NCI-H2196 (cell line): ENCODE data around the gene TMC4.
"Not testable (repeated sequence)": the region's sequence is repeated elsewhere in the genome, so short reads cannot be mapped to it uniquely, and the experiment has no call there.

Experiments
- DNase-seq: peaks from one replicate; lab custom pipeline; 2025; ENCODE audit not compliant: unreplicated experiment; lab: John Stamatoyannopoulos, UW

Gene TMC4

DNA sequence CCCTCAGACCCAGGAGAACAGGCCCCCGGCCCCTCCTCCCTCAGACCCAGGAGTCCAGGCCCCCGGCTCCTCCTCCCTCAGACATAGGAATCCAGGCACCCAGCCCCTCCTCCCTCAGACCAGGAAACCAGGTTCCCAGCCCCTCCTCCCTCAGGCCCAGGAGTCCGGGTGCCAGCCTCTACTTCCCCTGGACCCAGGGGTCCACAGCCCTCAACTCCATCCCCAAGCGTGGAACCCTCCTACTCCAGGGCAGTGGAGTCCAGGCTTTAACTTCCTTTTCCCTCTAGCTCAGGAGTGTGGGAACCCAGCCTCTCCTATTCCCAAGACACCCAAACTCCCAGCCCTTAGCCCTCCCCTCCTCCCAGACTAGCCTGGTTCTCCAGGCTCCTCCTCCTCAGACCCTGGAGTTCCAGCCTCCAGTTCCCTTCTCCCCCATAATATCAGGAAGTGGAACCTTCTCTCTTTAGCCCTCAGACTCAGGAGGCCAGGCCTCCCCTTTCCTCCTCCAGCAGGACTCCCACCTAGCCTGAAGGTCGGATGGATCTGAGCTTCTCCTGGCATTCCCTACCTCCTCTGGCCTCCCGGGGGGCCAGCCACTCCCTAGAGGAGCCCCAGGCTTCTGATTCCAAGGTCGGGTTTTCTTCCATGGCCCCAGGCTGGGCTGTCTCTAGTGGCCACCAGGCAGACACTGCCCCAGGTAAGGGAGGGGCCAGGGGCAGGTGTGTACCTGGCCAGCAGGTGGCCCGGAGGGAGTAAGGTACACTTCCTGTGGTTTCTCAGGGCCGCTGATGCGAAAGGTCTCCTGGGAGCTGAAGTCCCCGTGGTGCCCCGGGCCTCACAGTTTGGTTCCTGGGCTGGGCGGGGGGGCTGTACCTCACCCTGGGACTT is at the start of gene TMC4:
TSS of gene TMC4 (minus strand) at position 690 of the 888 bp plus-strand sequence. CDS start at position 647, 43 bp downstream.
- peak; percentile 76 for DNase-seq

GRCh38 chr19:54221947-54222346 is 49.0 kb upstream of the TMC4 start:
- DNase-seq: not testable (repeated sequence)

DNA sequence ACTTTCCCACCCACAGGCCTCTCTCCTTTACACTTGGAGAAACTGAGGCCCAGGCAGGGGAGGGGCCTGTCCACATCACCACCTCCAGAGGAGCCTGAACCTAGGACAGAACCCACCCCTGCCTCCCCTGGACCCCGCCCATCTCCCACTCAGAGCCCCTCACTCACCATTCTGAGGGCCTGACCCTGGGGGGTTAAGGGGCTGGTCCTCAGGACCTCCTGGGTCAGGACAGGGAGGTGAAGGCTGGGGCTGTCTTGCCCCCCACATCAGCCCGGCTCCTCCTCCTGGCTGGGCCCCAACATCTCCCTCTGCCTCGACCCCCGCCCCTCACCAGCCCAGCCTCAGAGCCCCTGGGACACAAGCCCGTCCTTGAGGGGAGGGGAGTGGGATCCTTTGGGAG is 46.7 kb upstream of the TMC4 start:
- DNase-seq: not testable (repeated sequence)

DNA sequence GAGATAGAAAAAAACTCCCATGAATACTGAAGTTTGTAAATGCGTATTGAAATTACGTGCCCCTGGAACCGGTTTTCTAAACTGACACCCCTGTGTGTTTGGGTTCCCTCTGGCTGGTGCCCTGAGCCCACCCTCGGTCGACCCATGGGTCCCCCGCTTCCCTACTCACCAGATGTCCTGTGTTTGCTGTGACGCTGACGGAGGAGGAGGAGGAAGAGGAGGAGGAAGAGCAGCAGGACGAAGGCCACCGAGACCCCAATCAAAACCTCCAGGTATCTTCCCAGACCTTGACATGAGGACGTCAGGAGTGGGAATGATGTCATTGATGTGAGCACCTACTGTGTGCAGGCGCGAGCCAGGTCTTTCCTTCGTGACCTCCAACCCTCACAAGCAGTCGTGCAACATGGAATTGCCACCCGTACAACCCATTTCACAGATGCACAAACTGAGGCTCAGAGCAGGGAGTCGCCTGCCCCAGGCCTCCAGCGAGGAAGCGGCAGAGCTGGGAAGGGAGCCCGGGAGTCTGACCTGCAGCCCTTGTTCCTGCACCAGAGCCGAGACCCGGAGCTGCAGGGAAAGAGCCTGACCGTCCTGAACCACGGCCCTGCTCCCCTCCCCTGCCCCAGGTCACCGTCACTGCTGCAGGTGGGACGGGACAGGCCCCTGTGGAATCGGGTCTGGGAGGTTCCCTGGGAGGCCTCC is 46.2 kb upstream of the TMC4 start:
- DNase-seq: no peak

GRCh38 chr19:54218259-54218658 is 45.3 kb upstream of the TMC4 start:
- DNase-seq: no peak

- not testable (repeated sequence) for DNase-seq
These were observed 44.7 kb upstream of the TMC4 start for GRCh38 chr19:54217517-54218247.

- DNase-seq: no peak
These were observed 43.9 kb upstream of the TMC4 start for GRCh38 chr19:54216869-54217268.

DNA sequence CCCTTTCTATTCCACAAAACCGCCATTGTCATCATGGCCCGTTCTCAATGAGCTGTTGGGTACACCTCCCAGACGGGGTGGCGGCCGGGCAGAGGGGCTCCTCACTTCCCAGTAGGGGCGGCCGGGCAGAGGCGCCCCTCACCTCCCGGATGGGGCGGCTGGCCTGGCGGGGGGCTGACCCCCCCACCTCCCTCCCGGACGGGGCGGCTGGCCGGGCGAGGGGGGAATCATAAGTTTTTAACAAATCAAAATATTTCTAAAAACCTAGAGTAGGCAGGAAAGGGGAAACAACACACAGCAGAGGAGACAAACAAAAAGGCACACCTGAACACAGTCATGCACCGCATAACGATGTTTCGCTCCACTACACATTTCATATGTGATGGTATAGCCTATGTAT is 41.8 kb upstream of the TMC4 start:
- not testable (repeated sequence) for DNase-seq

DNA sequence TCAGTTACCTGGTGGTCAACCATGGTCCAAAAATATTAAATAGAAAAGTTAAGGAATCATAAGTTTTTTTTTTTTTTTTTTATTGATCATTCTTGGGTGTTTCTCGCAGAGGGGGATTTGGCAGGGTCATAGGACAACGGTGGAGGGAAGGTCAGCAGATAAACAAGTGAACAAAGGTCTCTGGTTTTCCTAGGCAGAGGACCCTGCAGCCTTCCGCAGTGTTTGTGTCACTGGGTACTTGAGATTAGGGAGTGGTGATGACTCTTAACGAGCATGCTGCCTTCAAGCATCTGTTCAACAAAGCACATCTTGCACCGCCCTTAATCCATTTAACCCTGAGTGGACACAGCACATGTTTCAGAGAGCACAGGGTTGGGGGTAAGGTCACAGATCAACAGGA is 41.3 kb upstream of the TMC4 start:
- DNase-seq: not testable (repeated sequence)

DNA sequence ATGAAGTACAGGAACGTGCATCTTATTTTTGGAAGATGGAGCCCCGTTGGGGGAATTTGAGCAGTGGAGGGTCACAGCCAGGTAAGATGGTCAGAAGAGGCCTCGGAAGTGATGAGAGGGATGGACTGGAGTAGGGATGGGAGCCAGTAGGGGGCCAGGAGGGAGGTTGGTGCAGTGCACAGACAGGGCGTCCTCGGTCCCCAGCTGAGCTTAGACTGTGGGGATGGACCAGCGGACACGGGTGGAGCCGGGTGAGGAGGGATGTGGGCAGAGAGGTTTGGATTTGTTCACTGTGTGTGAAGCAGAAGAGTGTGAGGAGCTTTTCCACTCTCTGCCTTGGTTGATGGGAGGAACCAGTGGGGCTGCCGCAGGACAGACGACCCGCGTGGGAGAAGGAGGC is 38.3 kb upstream of the TMC4 start:
- DNase-seq: no peak

- DNase-seq: peak; percentile 96
These were observed 37.0 kb upstream of the TMC4 start for GRCh38 chr19:54209811-54210494.

DNA sequence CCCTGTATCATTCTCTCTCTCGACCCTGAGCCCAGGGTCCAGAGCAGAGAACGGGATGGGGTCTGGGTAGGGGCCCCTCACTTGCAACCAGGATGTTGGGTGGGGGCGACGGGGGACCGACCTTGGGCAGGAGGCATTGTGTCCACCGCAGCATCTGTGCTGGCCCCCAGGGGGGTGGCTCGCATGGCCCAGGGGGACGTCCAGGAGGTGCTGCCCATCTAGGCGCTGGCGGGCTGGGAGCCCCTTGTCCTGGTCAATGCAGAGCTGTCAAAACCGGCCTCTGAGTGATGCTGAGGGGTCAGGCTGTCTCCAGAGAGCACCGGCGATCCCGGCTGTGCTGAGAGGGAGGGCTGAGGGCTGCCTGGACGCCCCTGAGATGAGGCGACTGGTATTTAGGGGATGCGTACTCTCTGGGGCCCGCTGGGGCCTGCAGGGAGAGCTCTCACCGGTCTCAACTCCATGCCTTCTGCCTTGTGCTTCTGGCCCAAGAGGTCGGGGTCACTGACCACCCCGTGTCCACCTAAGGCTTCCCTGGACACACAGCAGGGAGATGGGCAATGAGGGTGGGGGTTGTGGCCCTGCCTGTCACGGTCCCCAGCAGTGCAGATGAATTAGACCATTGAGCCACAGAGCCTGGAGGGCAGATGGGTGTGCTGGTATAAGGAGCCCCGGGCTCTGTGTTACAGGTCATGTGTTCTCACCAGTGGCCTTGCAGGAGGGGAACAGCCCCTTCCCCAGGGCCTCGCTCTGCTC is 36.3 kb upstream of the TMC4 start:
- no peak for DNase-seq

DNA sequence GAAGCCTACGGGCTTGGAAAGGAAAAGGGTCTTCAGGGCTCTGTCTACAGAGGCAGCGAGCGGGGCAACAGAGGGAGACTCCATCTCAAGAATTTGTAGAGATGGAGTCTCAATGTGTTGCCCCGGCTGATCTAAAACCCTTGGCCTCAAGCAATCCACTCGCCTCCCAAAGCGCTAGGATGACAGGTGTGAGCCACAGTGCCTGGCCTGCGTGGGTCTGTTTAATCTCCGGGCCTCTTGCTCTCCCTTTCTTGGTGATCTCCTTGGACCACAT is 35.8 kb upstream of the TMC4 start:
- no peak for DNase-seq

DNA sequence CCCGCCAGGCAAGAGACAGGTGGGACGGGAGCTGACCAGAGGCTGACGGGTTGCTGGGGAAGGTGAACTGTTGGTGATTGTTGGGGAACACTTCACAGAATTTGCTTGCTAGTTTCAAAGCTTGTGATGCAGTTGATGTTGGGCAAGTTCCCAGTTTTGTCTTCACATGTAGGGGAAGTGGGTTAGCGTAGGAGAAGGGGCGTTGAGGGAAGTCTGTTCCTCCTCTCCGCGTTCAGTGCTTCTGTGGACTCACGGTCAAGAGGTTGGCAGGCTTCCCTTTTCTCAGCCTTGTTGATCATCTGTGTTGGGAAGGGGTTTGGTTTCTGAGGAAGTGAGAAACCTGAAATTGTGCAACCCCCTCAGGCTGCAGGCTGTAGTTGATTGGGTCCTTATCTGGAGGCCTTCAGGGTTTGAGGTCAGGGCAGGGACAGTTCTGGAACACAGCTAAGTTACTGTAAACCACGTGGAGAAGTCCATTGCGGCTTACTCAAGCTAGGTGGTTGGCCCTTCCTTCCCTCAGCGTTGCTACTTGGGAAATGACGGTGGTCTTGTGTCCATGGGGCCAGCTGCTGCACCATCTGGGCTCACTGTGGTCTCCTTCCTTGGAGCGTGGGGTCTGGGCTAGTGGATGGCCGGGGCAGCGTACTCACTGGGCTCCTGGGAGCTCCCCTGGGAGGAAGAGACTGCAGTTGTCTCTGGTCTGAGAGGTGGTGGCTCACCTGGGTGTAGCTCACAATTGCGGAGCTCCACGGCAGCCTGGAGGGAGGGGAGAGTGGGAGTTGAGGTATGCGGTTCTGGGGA is 35.2 kb upstream of the TMC4 start:
- peak; percentile 32 for DNase-seq

DNA sequence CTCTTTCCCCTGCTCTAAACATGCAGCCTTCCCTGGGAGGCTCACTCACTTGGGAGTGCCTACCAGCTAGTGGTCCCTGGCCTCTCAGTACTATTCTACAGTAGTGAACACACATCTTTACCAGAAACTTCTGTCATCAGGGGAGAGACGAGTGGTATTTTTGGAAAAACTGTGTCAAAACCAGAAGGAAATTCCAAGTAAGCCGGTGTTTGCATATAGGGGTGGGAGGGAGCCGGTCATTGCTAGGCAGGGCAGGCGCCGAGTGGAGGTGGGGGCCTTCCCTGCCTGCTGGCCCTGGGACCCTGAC is 34.7 kb upstream of the TMC4 start:
- no peak for DNase-seq

- DNase-seq: not testable (repeated sequence)
These were observed 34.2 kb upstream of the TMC4 start for GRCh38 chr19:54207193-54207592.

GRCh38 chr19:54206831-54207177 is 33.8 kb upstream of the TMC4 start:
- no peak for DNase-seq

- no peak for DNase-seq
These were observed 33.3 kb upstream of the TMC4 start for GRCh38 chr19:54206030-54206830.

- DNase-seq: no peak
These were observed 32.0 kb upstream of the TMC4 start for GRCh38 chr19:54204767-54205468.
